DOHH2 (cell line): ENCODE results near the gene CXCL5.

Experiments
- CTCF ChIP-seq: fragments of 200-600 bp; sonication (generic); IDR thresholded peaks from one replicate; pipeline ENCODE4 v1.5.1; 2014; ENCODE audit warnings: antibody characterized with exemption, mild to moderate bottlenecking, low read depth, low read length; ENCODE audit not compliant: poor library complexity, severe bottlenecking
- EZH2phosphoT487 ChIP-seq: fragments of 200-600 bp; sonication (generic); IDR thresholded peaks from 2 replicates; pipeline ENCODE4 v1.6.1; 2017; ENCODE audit warnings: borderline replicate concordance, mild to moderate bottlenecking, antibody characterized with exemption, low read length, moderate library complexity, mixed read lengths

- no peak for TF ChIP-seq CTCF
- no peak for TF ChIP-seq EZH2phosphoT487
Measured at GRCh38 chr4:73947239-73947985, 51.1 kb downstream of the CXCL5 start.
